GM12878 (cell line): Measurements from ENCODE around the gene LYZL2. TPM values are rescaled to one million over a fixed set of nuclear protein-coding genes. Genes with fewer than 3 reads are reported as not detected.

Source experiments
- ATAC-seq: fragments of 200-7000 bp; cut with Tn5 transposase; 3 replicates; pipeline ENCODE4 v1.9.1; 2020; ENCODE audit warnings: mild to moderate bottlenecking, moderate library complexity
- BruUV-seq: library from RNA; stranded (reverse); fragments of 400-500 nt; replicated peaks from 2 replicates; lab custom pipeline; 2021; lab: Mats Ljungman, UMichigan
- CTCF ChIA-PET: fragments of 300-600 bp; sonication (Branson Sonifier 250); formaldehyde crosslinking; extraction: SDS; loops from one replicate; lab custom pipeline; 2021; ENCODE audit warnings: inconsistent platforms; lab: Yijun Ruan, JAX
- POLR2A ChIA-PET: fragments of 350-600 bp; formaldehyde crosslinking; extraction: SDS; loops from one replicate; lab custom pipeline; 2021; ENCODE audit warnings: inconsistent platforms; lab: Charles Lee
- RAD21 ChIA-PET: fragments of 300-600 bp; sonication (Branson Sonifier 250); formaldehyde crosslinking; loops from one replicate; lab custom pipeline; 2023; ENCODE audit warnings: antibody characterized with exemption; ENCODE audit not compliant: unreplicated experiment; lab: Charles Lee
- SMC1A ChIA-PET: fragments of 300-600 bp; sonication (Branson Sonifier 250); formaldehyde crosslinking; loops from one replicate; lab custom pipeline; 2023; ENCODE audit not compliant: unreplicated experiment, uncharacterized antibody; lab: Charles Lee
- DNase-seq: peaks from one replicate; pipeline ENCODE4 v3.0.0-alpha.2; 2011; ENCODE audit warnings: low read depth, low spot score
- FAIRE-seq: peaks from 3 replicates; lab custom pipeline; 2011; peaks lifted over from hg19 to GRCh38; lab: Jason Lieb, UNC
- H2AFZ ChIP-seq: 2 replicates; pipeline ENCODE4 v1.6.0; 2011; ENCODE audit warnings: low read depth, low read length, control low read depth; ENCODE audit not compliant: control insufficient read depth
- H3K27ac ChIP-seq: 2 replicates; pipeline ENCODE4 v1.5.1; 2011; ENCODE audit warnings: control low read depth; ENCODE audit not compliant: control insufficient read depth, insufficient read depth
- H3K27me3 ChIP-seq, 2 experiments: replicated peaks in 1 of 2; 2 replicates each; pipeline versions ENCODE4 v1.6.0 to v1.6.1; 2011; ENCODE audit warnings: low read length in 1 of 2; ENCODE audit not compliant: control insufficient read depth in 2 of 2, insufficient read depth in 2 of 2
- H3K36me3 ChIP-seq, 2 experiments: 2 replicates each; pipeline ENCODE4 v1.5.1; 2011; ENCODE audit warnings: low read length in 1 of 2; ENCODE audit not compliant: control insufficient read depth in 2 of 2, insufficient read depth in 2 of 2
- H3K4me1 ChIP-seq: 2 replicates; pipeline ENCODE4 v1.6.1; 2011; ENCODE audit warnings: mild to moderate bottlenecking, low read length, moderate library complexity, mixed read lengths; ENCODE audit not compliant: control insufficient read depth, insufficient read depth
- H3K4me2 ChIP-seq: 2 replicates; pipeline ENCODE4 v1.6.0; 2011; ENCODE audit warnings: control low read depth; ENCODE audit not compliant: control insufficient read depth, insufficient read depth
- H3K4me3 ChIP-seq: fragments of 200-600 bp; sonication (generic); 2 replicates; pipeline ENCODE4 v1.5.1; 2016
- H3K79me2 ChIP-seq: 2 replicates; pipeline ENCODE4 v1.6.0; 2011; ENCODE audit warnings: low read length; ENCODE audit not compliant: control insufficient read depth, insufficient read depth
- H3K9ac ChIP-seq: 2 replicates; pipeline ENCODE4 v1.8.0; 2011; ENCODE audit warnings: low read length, control low read depth, mixed read lengths; ENCODE audit not compliant: control insufficient read depth, insufficient read depth
- H3K9me3 ChIP-seq: replicated peaks from 3 replicates; pipeline ENCODE4 v1.5.1; 2011; ENCODE audit warnings: mild to moderate bottlenecking, low read length; ENCODE audit not compliant: control insufficient read depth, insufficient read depth
- H4K20me1 ChIP-seq: 2 replicates; pipeline ENCODE4 v1.6.0; 2011; ENCODE audit not compliant: control insufficient read depth, insufficient read depth
- CHD2 ChIP-seq: IDR thresholded peaks from 2 replicates; pipeline ENCODE4 v1.6.1; 2011; ENCODE audit warnings: low read depth, low read length, improper control_type of control experiment, borderline replicate concordance
- GATAD2B ChIP-seq: fragments of 450-650 bp; conservative IDR thresholded peaks from 2 replicates; pipeline ENCODE4 v1.6.1; 2017; ENCODE audit warnings: low read depth, mild to moderate bottlenecking, moderate library complexity
- HCFC1 ChIP-seq: fragments of 150-350 bp; IDR thresholded peaks from 2 replicates; pipeline ENCODE4 v1.6.1; 2014; ENCODE audit warnings: low read length
- NFXL1 ChIP-seq: fragments of 450-650 bp; IDR thresholded peaks from 2 replicates; pipeline ENCODE4 v1.6.1; 2017; ENCODE audit warnings: antibody characterized with exemption, mild to moderate bottlenecking, borderline replicate concordance
- RAD21 ChIP-seq: IDR thresholded peaks from 2 replicates; pipeline ENCODE4 v1.6.1; 2011; ENCODE audit warnings: mild to moderate bottlenecking, low read depth, low read length, moderate library complexity; ENCODE audit not compliant: insufficient read depth
- RB1 ChIP-seq: fragments of 450-650 bp; formaldehyde crosslinking; IDR thresholded peaks from 2 replicates; pipeline ENCODE4 v1.6.1; 2017; ENCODE audit warnings: mild to moderate bottlenecking, borderline replicate concordance
- RFX5 ChIP-seq: IDR thresholded peaks from 2 replicates; pipeline ENCODE4 v1.6.1; 2011; ENCODE audit warnings: low read depth, low read length, improper control_type of control experiment
- TAF1 ChIP-seq: IDR thresholded peaks from 2 replicates; pipeline ENCODE4 v1.6.1; 2011; ENCODE audit warnings: mild to moderate bottlenecking, low read depth, low read length, borderline replicate concordance
- WGBS: methylation state at CpG from one replicate; pipeline ENCODE4 v1.1.6; 2016; ENCODE audit warnings: low lambda C conversion rate; ENCODE audit not compliant: insufficient replicate concordance, insufficient coverage; ENCODE audit errors: missing lambda C conversion rate; 5-methylcytosine and 5-hydroxymethylcytosine counted together
- in situ Hi-C: fragments of 300-500 bp; cut with MboI; formaldehyde crosslinking; loops from 9 replicates; pipeline ENCODE4 v1.14.3; 2018; ENCODE audit warnings: mixed read lengths
- intact Hi-C: fragments of 100-400 bp; cut with micrococcal nuclease; formaldehyde crosslinking; loops from one replicate; pipeline ENCODE4 v1.14.2; 2022; ENCODE audit not compliant: unreplicated experiment
- polyA plus RNA-seq, 11 experiments: library from polyadenylated mRNA; depleted of rRNA in 4 of 11; unstranded in 6 of 11; stranded (reverse) in 5 of 11; fragments of >200 nt; fragmentation: Nextera tagmentation in 4 of 11; fragmentation: Illumina TruSeq in 1 of 11; extraction: Ambion mirVana in 4 of 11; extraction: Trizol in 1 of 11; gene quantifications; 1 replicate in 1 of 11; 2 replicates in 10 of 11; pipeline versions ENCODE4 v1.2.1 to v1.2.3, GENCODE V29; 2011 to 2016; ENCODE audit warnings: inconsistent platforms in 2 of 11, missing spikeins in 2 of 11, low read depth in 1 of 11
- total RNA-seq, 4 experiments: library from RNA; depleted of rRNA in 3 of 4; stranded (reverse); fragments of >200 nt in 3 of 4; fragmentation: Illumina TruSeq in 1 of 4; extraction: Trizol in 1 of 4; gene quantifications; 2 replicates each; pipeline versions ENCODE4 v1.2.1 to v1.2.3, GENCODE V29; 2013 to 2021
- TF ChIP-seq, protein P1 (sequence below): fragments of 450-650 bp; conservative IDR thresholded peaks from 2 replicates; pipeline ENCODE4 v1.6.1; 2017; ENCODE audit warnings: mild to moderate bottlenecking, moderate library complexity

The LYZL2 gene
- total and polyA plus RNA-seq, 10 of the 15 experiments (the other 5 are each of a cell fraction or from before 2014, with no cell fraction given) = not detected

- no peak overlapping the region for H3K4me2 ChIP-seq
- H4K20me1 ChIP-seq = no peaks in the 10 kb centered on the region
- no peak overlapping the region for H3K9ac ChIP-seq
- in situ Hi-C loops (no loop called here), intact Hi-C loops (no loop called here)
- ChIA-PET CTCF (interaction anchor here (1.8 kb wide), 1 partner anchor 15 kb away, joined by 8 read pairs; no protein-coding TSS in a partner anchor), SMC1A (no interaction called here), RAD21 (interaction anchor here (1.3 kb wide), 1 partner anchor 41 kb away, joined by 4 read pairs; no protein-coding TSS in a partner anchor), POLR2A (no interaction called here)
- no peaks in the 10 kb centered on the region for H3K36me3 ChIP-seq
- H2AFZ ChIP-seq = no peak overlapping the region
- H3K4me1 ChIP-seq = peaks cover 5% of the 10 kb centered on the region; the same call in 1 of the 2 replicates
- H3K27me3 ChIP-seq = no peaks in the 10 kb centered on the region
- DNase-seq (no peak), FAIRE-seq (no peak), ATAC-seq (no peak)
- BruUV-seq = no TSS peak
- H3K27ac ChIP-seq = no peak overlapping the region
- no peak overlapping the region for H3K4me3 ChIP-seq
- TF ChIP-seq RB1 (no peak), CHD2 (no peak), RFX5 (no peak), TAF1 (no peak), NFXL1 (no peak)
- 62% methylated on average over 6 of the region's 6 CpGs for WGBS
- no peaks in the 10 kb centered on the region for H3K9me3 ChIP-seq
- no peaks in the 10 kb centered on the region for H3K79me2 ChIP-seq
Observed at GRCh38 chr10:30576641-30577040, 52.9 kb downstream of the LYZL2 start.

GRCh38 chr10:30574432-30574796, 55.1 kb downstream of the LYZL2 start:
- H4K20me1 ChIP-seq = no peaks in the 10 kb centered on the region
- H3K36me3 ChIP-seq = no peaks in the 10 kb centered on the region
- FAIRE-seq (no peak), DNase-seq (no peak), ATAC-seq (no peak)
- CTCF ChIA-PET = interaction anchor here (0.9 kb wide), 1 partner anchor 17 kb away, joined by 4 read pairs; no protein-coding TSS in a partner anchor
- 86% methylated on average over 4 of the region's 4 CpGs for WGBS
- H3K27me3 ChIP-seq = no peaks in the 10 kb centered on the region
- H3K4me2 ChIP-seq = no peak overlapping the region
- TF ChIP-seq HCFC1 (no peak), RAD21 (no peak), GATAD2B (no peak)
- TF ChIP-seq, protein P1, sequence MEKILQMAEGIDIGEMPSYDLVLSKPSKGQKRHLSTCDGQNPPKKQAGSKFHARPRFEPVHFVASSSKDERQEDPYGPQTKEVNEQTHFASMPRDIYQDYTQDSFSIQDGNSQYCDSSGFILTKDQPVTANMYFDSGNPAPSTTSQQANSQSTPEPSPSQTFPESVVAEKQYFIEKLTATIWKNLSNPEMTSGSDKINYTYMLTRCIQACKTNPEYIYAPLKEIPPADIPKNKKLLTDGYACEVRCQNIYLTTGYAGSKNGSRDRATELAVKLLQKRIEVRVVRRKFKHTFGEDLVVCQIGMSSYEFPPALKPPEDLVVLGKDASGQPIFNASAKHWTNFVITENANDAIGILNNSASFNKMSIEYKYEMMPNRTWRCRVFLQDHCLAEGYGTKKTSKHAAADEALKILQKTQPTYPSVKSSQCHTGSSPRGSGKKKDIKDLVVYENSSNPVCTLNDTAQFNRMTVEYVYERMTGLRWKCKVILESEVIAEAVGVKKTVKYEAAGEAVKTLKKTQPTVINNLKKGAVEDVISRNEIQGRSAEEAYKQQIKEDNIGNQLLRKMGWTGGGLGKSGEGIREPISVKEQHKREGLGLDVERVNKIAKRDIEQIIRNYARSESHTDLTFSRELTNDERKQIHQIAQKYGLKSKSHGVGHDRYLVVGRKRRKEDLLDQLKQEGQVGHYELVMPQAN = no peak
- no peaks in the 10 kb centered on the region for H3K79me2 ChIP-seq
- intact Hi-C loops (no loop called here), in situ Hi-C loops (no loop called here)
- no TSS peak for BruUV-seq
- H2AFZ ChIP-seq = no peak overlapping the region
- POLR2A ChIA-PET = no interaction called here
- H3K9ac ChIP-seq = no peak overlapping the region
- SMC1A ChIA-PET = no interaction called here
- RAD21 ChIA-PET = no interaction called here
- no peak overlapping the region for H3K27ac ChIP-seq
- no peak overlapping the region for H3K4me3 ChIP-seq
- H3K4me1 ChIP-seq = peaks cover 5% of the 10 kb centered on the region; the same call in 1 of the 2 replicates
- H3K9me3 ChIP-seq = no peaks in the 10 kb centered on the region; the same call in 2 of the 3 replicates
